ENCODE results near the gene PAPSS1.

The PAPSS1 gene

GRCh38 chr4:107619066-107619465, 101.0 kb downstream of the PAPSS1 start:
- DNase-seq: no peak

- no peak for DNase-seq
These were observed 101.4 kb downstream of the PAPSS1 start for GRCh38 chr4:107618656-107619055.

GRCh38 chr4:107616838-107617389, 103.1 kb downstream of the PAPSS1 start:
- DNase-seq: no peak

GRCh38 chr4:107615809-107616208, 104.2 kb downstream of the PAPSS1 start:
- no peak for DNase-seq

GRCh38 chr4:107603430-107603829, 116.6 kb downstream of the PAPSS1 start:
- no peak for DNase-seq

DNA sequence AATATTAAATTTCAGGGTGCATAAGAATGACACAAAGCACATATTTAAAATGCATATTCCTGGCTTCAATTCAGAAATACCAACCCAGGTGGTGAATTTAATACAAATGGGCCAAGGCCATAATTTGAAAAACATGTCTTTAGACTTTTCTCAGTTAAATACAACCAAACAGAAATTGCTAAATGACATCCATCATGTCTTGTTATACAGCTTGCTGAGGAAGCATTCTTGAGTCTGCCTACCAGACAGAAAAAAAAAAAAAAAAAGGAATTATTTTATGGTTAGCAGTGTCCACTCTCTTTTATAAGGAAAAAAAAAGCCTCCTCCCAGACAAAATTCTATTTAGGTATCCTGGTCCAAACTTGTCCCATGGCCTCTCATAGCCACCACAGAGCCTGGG, 119.1 kb downstream of the PAPSS1 start:
- DNase-seq: no peak

- no peak for DNase-seq
These were observed 119.6 kb downstream of the PAPSS1 start for GRCh38 chr4:107600436-107600835.

- DNase-seq: no peak
These were observed 120.2 kb downstream of the PAPSS1 start for GRCh38 chr4:107599841-107600240.

DNA sequence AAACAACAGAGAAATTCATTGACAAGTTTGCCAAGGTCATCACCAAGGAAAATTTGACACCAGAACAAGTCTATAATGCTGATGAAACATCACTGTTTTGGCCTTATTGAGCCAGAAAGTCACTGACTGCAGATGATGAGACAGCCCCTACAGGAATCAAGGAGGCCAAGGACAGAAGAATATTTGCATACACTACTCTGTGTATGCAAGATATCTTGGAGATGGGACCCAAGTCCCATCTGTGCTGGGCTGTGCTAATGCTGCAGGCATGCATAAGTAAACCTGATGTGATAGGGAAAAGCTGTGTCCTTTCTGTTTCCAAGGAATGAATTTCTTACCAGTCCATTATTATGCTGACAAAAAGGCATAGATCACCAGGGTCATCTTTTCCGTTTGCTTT, 126.8 kb downstream of the PAPSS1 start:
- DNase-seq: no peak

DNA sequence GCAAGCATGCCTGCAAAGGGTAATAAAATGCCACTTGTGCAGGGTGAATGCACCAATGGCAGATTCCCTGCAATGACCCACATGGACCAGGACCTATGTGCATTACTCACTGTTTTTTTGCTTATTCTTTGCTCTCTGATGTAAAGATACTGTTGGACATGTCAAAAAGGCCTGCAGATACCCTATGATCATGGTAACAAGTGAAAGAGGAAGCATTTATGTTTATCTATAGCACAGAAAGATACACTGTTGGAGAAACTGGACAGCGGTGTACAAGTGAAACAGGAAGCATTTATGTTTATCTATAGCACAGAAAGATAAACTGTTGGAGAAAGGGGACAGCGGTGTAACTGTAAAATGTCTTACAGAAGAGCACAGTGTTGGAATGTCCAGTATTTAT, 127.5 kb downstream of the PAPSS1 start:
- DNase-seq: no peak

GRCh38 chr4:107589269-107589668, 130.8 kb downstream of the PAPSS1 start:
- no peak for DNase-seq

DNA sequence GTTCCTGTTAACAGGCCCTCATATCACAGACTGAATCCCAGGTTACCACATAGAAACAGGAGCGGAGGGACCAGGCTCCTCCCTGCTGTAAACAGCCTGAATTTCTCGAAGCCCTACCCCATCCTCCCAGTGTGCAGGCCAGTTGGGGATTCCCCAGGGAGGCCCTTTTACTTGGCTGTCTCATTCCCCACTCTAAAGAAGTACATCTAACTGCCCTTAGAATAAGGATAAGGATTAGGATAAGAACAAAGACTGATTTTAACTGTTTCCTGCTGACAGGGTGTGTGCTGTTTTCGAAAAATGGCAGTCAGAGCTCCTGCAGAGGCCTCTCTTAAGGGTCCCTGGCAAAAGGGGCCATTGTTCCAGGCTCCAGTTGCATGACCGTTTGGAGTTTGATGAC, 133.7 kb downstream of the PAPSS1 start:
- no peak for DNase-seq

DNA sequence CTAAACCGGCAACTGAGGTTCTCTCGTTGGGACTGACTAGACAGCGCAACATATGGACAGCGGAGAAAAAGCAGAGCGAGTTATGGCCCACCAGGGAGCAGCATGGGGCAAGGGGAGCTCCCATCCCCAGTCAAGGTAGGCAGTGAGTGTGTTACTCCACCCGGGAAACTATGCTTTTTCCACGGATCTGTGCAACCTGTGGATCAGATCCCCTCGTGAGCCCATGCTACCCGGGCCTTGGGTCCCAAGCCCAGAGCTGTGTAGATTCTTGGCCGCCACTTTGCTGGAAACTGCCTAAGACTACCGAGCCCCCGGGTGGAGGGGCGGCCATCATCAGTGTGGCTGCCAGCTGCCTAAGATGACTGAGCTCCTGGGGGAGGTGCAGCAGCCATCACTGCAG, 140.9 kb downstream of the PAPSS1 start:
- no peak for DNase-seq

DNA sequence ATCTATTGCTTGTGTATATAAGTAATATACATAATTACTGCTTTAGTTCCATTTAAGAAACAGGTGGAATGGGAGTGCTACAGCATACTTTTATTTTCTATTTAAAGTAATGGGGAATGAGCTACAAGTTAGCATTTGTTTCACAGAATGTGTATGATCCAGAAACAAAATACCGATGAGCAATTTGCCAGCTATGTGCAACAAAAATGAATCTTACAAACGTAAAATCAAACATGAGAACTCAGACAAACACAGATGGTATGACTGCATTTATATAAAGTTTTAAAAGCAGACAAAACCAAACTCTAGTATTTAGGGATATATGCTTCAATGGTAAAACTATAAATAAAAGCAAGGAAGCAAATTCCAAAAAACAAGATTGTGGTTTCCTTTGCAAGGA, 141.7 kb downstream of the PAPSS1 start:
- DNase-seq: no peak

DNA sequence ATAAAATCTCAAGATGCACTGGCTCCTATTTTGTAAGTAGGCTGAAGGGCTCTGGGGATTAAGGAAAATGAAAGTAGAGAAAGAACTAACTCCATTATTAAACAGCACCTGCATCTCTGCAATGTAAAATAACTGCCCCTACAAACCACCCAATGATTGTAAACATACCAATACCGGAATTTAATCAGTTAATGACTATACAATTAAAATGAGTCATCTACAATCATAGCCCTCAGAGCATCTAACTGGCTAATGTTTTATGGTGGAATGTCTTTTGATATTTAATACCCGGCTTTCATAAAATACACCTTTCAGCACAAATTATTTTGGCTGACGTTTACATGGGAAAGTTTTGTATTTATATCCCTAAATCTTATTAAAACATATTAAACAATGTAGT, 142.3 kb downstream of the PAPSS1 start:
- no peak for DNase-seq

- DNase-seq: no peak
These were observed 144.8 kb downstream of the PAPSS1 start for GRCh38 chr4:107575243-107575642.

GRCh38 chr4:107572281-107572680, 147.8 kb downstream of the PAPSS1 start:
- no peak for DNase-seq

GRCh38 chr4:107570952-107571351, 149.1 kb downstream of the PAPSS1 start:
- DNase-seq: no peak

DNA sequence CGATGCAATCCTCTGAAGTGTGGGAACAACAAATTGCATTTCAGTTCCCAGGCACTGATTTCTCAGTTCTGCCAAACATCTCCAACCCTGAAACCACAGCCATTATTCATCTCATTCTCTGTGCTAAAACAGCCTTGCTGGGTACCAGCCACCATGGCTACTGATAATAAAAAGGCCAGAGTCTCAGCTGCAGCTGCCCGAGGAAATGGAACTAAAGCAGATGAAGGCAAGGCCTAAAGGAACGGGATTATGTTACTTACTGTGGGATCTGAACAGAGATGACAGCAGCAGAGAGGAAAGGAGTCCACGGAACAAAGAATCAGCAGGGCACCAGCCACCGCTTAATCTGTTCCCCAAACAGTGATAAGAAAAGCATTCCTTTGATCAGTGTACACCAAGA, 155.7 kb downstream of the PAPSS1 start:
- DNase-seq: no peak
